GM12892 (cell line): Measurements from ENCODE around the gene UNC119.

Experiments used
- POLR2A ChIP-seq: IDR thresholded peaks from 2 replicates; pipeline ENCODE4 v1.6.1; 2011; ENCODE audit warnings: low read depth, low read length, control low read depth
- POLR2AphosphoS5 ChIP-seq: IDR thresholded peaks from 2 replicates; pipeline ENCODE4 v1.6.1; 2011; ENCODE audit warnings: low read depth, low read length, control low read depth

- TF ChIP-seq POLR2AphosphoS5 (no peak), POLR2A (no peak)
Measured at GRCh38 chr17:28537219-28537610, 15.2 kb downstream of the UNC119 start.
